GM20431 (cell line): ENCODE results near the gene RAD51B.

Source experiments
- in situ Hi-C: fragments of 300-500 bp; cut with MseI, MboI; formaldehyde crosslinking; loops from one replicate; pipeline ENCODE4 v1.15.0; 2020; ENCODE audit warnings: low sequenced_read_pairs; ENCODE audit not compliant: unreplicated experiment

The RAD51B gene

DNA sequence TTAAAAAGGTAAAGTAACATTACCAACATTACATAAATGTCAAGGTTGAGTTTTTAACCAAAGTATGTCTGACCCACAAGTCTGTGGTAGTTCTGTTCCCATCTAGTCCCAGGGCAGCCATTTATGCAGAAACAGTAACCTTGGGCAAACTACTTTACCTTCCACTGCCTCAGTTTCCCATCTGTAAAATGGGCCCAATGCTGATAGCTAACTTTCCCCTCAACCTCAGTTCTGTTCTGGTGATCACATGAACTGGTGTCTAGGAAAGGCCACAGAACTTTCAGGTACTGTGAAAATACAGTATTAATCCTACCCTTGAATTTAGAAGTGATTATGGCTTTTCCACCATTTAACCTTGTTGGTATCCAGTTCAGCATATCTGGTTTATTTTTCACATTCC lies 859.7 kb downstream of the RAD51B start:
- in situ Hi-C loops, result no loop called here

DNA sequence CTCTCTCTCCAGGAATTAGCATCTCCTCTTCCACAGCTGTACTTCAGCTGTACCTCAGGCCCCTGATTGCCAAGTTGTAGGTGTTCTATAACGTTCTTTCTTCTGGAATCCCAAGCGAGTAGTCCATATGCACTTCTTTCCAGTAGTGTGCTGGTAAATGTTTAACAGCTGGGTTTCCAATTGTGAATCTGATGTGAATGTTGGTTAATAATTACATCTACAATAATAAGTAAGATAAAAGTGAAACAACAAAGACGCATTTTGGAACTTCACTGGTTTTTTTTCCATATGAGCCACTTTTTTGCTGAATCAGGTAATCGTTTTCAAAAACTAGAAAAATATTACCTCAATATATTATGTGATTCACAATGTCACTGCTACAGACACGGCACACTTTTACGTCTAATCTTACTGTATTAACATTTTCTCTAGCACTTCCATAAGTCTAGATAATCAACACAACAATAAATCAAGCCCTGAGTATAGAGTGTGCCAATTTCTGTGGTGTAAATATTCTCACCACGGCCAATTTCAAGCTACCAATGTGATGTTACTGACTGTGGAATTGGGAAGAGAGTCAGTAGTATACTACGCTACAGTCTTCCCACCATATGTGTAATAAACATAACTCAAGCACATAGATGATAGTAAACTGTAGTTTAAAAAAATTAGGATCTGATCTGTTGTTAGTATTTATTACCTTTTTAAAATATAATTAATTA lies 860.3 kb downstream of the RAD51B start:
- in situ Hi-C loops, result no loop called here

DNA sequence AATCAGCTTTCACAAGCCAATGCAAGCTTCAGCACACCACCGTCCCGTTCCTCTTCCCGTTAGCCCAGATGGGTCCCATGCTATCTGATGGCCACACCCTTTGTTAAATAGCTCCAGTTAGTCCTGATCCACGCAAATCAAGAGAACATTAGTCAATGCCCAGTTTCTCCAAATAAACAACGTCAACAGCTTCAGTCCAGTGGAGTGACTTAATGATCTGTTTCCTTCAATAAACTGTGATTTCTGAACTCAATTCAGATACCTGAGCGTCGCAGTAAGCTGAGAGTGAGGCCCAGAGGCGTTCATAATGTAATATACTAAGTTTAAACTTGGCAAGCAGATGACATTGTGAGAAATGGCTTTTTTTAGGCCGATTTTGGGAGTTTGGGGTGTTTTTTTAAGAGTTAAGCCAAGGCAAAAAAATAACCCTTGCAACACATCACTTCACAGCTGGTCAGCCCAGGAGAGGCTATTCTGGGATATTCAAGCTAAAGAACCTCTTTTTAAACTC lies 861.0 kb downstream of the RAD51B start:
- in situ Hi-C loops, result no loop called here

DNA sequence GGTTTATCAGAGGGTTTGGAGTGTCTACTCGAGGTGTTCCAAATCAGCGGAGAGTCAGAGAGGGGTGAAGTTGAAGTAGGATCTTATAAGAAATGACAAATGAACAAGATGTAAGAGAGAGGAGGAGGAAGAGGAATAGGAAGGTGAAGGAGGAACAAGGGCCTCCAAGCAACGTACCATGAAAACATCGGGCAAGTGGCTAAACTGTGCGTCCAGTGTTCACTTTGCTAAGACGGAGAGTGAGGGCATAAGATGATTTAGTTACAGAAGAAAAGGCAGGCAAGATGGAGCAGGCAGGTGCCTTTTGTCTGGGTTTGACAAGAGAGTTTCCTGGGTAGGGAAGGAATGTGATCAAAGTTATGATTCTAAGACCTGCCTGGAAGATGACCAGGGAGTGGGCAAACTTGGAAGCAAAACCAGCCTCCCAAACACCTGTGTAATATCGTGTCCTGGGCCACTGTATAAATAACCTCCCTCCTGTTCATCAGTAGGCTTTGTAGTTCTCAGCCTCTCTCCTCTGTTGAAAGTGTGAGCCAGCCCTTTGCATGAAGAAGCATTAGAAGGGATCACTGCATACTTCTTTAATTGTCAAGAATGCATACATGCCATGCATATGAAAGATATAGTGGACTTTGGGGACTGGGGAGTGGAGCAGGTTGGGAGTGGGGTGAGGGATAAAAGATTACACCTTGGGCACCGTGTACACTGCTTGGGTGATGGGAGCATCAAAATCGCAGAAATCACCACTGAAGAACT lies 861.9 kb downstream of the RAD51B start:
- in situ Hi-C loops, result no loop called here

DNA sequence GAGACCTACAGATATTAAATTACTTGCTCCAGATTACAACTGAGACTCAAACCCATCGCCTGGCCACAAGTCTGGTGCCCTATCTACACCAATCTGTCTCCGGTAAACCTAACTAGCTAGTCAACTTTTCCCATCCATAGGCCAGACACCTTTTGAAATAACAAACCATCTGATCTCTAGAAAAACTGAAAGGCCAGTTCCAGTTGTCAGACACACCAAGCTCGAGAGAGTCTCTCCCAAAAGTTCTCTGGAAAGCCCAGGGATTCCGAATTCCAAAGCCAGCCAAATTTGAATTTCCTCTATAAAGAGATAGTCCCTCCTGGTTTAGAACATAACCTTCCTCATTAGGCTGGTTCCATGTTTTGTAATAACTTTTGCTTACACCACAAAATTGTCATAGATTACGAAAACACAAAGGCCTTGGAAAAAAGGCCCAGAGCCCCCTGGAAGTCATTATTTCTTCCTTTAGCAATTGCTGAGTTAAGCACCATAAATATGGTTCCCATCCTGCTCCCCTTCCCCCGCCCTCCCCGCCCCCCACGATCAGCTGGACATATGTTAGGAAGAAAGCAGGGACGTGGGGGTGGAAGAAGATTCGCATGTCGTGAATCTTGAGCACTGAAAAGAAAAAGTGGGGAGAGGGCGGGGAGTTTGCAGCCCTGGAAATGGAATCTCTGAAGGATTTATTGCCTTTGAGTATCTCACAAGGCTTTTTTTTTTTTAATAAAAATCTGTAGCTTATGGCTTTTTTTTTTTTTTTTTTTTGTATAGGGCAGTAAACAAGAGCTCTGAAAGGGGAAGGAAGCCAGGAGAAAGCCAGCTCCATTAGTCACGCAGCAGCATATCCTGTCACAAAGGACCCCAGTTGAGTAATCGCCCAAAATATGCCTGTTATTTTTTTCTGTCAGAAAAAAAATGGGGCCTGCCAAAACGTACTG lies 862.9 kb downstream of the RAD51B start:
- in situ Hi-C loops, result no loop called here

- in situ Hi-C loops, result no loop called here
These were observed 863.7 kb downstream of the RAD51B start for GRCh38 chr14:68683326-68683725.

GRCh38 chr14:68684466-68685418 lies 865.2 kb downstream of the RAD51B start:
- in situ Hi-C loops, result no loop called here

DNA sequence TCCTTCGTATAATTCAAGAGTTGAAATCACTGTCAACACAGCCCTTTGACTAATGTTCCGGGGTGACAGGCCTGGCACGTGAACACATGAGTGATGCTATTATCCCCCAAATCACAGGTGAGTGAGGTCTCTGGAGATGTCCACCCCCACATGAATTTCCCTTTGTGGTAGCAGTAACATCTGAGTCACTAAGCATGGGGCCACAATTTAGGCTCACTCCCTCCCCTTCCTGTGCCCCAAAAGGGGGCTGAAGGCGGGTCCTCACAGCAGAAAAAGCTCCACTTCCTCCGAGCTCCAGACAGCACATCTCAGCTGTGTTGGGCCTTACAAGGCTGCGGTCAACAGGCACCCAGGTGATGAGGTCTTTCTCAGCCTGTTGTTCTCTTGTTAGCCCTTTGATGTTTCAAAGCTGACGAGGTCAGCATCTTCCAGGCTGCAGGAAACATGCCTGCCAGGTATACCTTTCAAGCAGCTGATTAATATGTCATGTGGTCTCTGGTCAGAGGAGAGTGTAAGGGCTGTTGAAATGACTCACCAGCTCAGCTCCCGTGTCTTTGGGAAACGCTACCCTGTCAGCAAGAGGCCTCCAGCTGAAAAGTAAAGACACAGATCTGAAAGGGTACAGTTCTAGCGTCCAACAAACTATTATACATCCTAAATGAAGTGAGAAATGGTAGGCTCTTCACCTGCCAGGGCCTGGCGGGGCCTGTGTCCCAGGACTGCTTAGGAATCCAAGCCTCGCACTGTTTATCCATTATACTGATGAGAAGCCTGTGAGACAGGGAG lies 866.0 kb downstream of the RAD51B start:
- in situ Hi-C loops, result no loop called here

- in situ Hi-C loops, result no loop called here
These were observed 866.6 kb downstream of the RAD51B start for GRCh38 chr14:68686205-68686465.

DNA sequence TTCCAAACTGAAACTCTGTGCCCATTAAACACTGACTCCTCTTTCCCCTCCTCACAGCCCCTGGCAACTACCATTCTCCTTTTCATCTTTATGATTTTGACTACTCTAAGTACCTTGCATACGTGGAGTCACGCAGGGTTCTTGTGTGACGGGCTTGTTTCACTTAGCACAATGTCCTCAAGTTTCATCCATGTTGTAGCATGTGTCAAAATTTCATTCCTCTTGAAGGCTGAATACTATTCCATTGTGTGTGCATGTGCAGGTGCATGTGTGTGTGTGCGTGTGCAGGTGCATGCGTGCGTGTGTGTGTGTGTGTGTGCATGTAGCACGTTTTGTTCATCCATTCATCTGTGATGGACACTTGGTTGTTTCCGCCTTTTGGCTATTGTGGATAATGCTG lies 867.1 kb downstream of the RAD51B start:
- in situ Hi-C loops, result no loop called here

- in situ Hi-C loops, result no loop called here
These were observed 868.2 kb downstream of the RAD51B start for GRCh38 chr14:68687746-68688145.

GRCh38 chr14:68688872-68689371 lies 869.3 kb downstream of the RAD51B start:
- in situ Hi-C loops, result no loop called here

DNA sequence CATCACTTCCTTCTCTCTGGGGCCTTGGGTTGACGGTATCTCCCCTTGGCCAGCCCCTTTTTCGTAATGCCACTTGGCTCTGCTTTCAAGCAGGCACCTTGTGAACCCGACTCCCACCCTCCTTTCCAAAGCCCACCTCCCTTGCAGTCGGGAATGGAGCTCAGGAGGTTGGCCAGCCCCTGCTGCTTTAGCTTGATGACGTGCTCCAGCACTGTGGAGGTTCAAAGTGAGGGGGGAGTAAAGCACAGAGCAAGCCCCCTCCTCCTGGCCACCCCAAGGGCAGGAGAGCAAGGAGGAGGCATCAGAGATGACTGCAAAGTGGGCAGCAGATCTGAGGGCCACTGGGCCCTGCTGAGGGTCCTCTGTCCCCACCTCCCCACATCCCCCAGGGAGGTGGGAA lies 869.9 kb downstream of the RAD51B start:
- in situ Hi-C loops, result no loop called here

DNA sequence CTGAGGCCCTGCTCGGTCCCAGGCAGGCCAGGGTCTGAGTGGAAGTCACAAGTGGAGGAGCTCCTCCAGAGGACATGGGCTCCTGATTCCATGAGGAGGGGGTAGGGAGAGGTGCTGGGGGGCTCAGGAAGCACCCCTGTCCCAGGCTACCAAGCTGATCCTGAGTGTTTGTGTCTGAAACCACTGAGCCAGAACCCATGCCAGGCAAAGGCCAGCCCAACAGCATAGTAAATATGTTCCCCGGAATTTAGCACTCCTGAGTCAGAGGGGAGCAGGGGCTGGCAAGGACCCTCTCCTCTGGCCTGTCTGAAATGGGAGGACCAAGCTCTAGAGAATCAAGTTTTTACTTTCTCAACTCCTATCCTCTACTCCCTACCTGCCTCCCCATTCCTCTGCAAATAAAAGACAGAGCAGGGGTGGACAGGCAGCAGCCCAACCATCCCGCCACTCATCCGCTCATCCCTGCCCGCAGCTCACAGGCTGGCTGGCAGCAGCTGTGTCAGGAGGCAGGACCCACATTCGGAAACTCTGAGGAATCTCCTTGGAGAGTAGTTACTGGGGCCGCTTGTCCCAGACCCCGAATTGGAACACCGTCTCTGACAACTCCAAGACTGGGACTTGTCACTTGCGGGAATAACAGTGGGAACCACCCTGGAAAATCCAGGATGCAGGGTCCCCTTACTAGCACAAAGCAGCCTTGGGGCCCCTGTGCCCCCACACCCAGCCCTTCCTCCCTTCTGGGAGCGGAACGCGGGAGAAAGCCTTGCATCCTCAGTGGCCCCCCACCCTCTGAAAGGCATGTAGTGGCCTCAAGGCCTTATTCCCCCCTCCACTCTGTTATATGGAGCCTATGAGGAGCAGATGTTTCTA lies 870.7 kb downstream of the RAD51B start:
- in situ Hi-C loops, result no loop called here

- in situ Hi-C loops, result no loop called here
These were observed 871.6 kb downstream of the RAD51B start for GRCh38 chr14:68691031-68691791.

- in situ Hi-C loops, result no loop called here
These were observed 872.2 kb downstream of the RAD51B start for GRCh38 chr14:68691792-68692118.

GRCh38 chr14:68692216-68692615 lies 872.6 kb downstream of the RAD51B start:
- in situ Hi-C loops, result no loop called here
